Muscle layer of duodenum (tissue), 2 donors: ENCODE data around the gene FRMD7.
"Not testable (repeated sequence)": the region's sequence is repeated elsewhere in the genome, so short reads cannot be mapped to it uniquely, and the experiment has no call there.

ENCODE experiments used
- H3K27ac ChIP-seq: one replicate; pipeline ENCODE4 v1.7.0; 2013; ENCODE audit warnings: mild to moderate bottlenecking, low read length
- H3K27me3 ChIP-seq: one replicate; pipeline ENCODE4 v1.7.0; 2013; ENCODE audit warnings: low read depth, mild to moderate bottlenecking, control low read depth, low read length
- H3K36me3 ChIP-seq, 2 donors: one replicate each; pipeline ENCODE4 v1.7.0; 2013; ENCODE audit warnings: low read length in 2 of 2, control low read depth in 1 of 2, mild to moderate bottlenecking in 1 of 2; ENCODE audit not compliant: insufficient read depth in 2 of 2, control insufficient read depth in 1 of 2
- H3K4me1 ChIP-seq, 2 donors: one replicate each; pipeline ENCODE4 v1.7.0; 2013; ENCODE audit warnings: low read length in 2 of 2, mild to moderate bottlenecking in 2 of 2, control low read depth in 1 of 2, moderate library complexity in 1 of 2; ENCODE audit not compliant: insufficient read depth in 2 of 2, control insufficient read depth in 1 of 2
- H3K4me3 ChIP-seq, 2 donors: one replicate each; pipeline ENCODE4 v1.7.0; 2013; ENCODE audit warnings: low read length in 2 of 2, low read depth in 1 of 2, mild to moderate bottlenecking in 1 of 2
- H3K9me3 ChIP-seq, 2 donors: one replicate each; pipeline ENCODE4 v1.7.0; 2013; ENCODE audit warnings: low read length in 2 of 2, control low read depth in 1 of 2, mild to moderate bottlenecking in 1 of 2; ENCODE audit not compliant: control insufficient read depth in 1 of 2
- donor health status: healthy.

The FRMD7 gene

GRCh38 chrX:132063334-132063733 is 64.5 kb downstream of the FRMD7 start:
- H3K27ac ChIP-seq, result no peak overlapping the region
- no peak overlapping the region for H3K4me3 ChIP-seq
- no peaks in the 10 kb centered on the region for H3K27me3 ChIP-seq
- H3K9me3 ChIP-seq, result no peaks in the 10 kb centered on the region
- no peaks in the 10 kb centered on the region for H3K4me1 ChIP-seq
- H3K36me3 ChIP-seq, result no peaks in the 10 kb centered on the region

GRCh38 chrX:132059973-132060540 is 67.8 kb downstream of the FRMD7 start:
- H3K4me3 ChIP-seq, result no peak overlapping the region
- H3K36me3 ChIP-seq, result no peaks in the 10 kb centered on the region
- H3K27ac ChIP-seq, result no peak overlapping the region
- no peaks in the 10 kb centered on the region for H3K4me1 ChIP-seq
- no peaks in the 10 kb centered on the region for H3K9me3 ChIP-seq
- no peaks in the 10 kb centered on the region for H3K27me3 ChIP-seq

- no peaks in the 10 kb centered on the region for H3K9me3 ChIP-seq
Observed at GRCh38 chrX:132058975-132059374, 68.8 kb downstream of the FRMD7 start.

GRCh38 chrX:132058050-132058449 is 69.8 kb downstream of the FRMD7 start:
- H3K4me3 ChIP-seq, result no peak overlapping the region
- H3K9me3 ChIP-seq, result no peaks in the 10 kb centered on the region
- no peaks in the 10 kb centered on the region for H3K36me3 ChIP-seq
- H3K27ac ChIP-seq, result no peak overlapping the region
- H3K4me1 ChIP-seq, result no peaks in the 10 kb centered on the region
- no peaks in the 10 kb centered on the region for H3K27me3 ChIP-seq

More at GRCh38 chrX:132058975-132059374, 68.8 kb downstream of the FRMD7 start:
- Histone ChIP-seq H3K27ac (no peak overlapping the region), H3K4me1 (no peaks in the 10 kb centered on the region), H3K4me3 (no peak overlapping the region), H3K36me3 (no peaks in the 10 kb centered on the region), H3K27me3 (no peaks in the 10 kb centered on the region)

GRCh38 chrX:132051778-132052177 is 76.0 kb downstream of the FRMD7 start:
- H3K36me3 ChIP-seq, H3K27ac ChIP-seq, H3K9me3 ChIP-seq, H3K4me1 ChIP-seq, H3K4me3 ChIP-seq, H3K27me3 ChIP-seq: not testable (repeated sequence)

GRCh38 chrX:132046533-132046932 is 81.3 kb downstream of the FRMD7 start:
- Histone ChIP-seq H3K9me3 (no peaks in the 10 kb centered on the region), H3K27ac (no peak overlapping the region), H3K4me3 (no peak overlapping the region)

GRCh38 chrX:132045456-132045855 is 82.4 kb downstream of the FRMD7 start:
- Histone ChIP-seq H3K4me3 (no peak overlapping the region), H3K27me3 (no peaks in the 10 kb centered on the region), H3K36me3 (no peaks in the 10 kb centered on the region), H3K9me3 (no peaks in the 10 kb centered on the region), H3K4me1 (no peaks in the 10 kb centered on the region), H3K27ac (no peak overlapping the region)

More at GRCh38 chrX:132046533-132046932, 81.3 kb downstream of the FRMD7 start:
- H3K4me1 ChIP-seq, result no peaks in the 10 kb centered on the region
- no peaks in the 10 kb centered on the region for H3K27me3 ChIP-seq
- H3K36me3 ChIP-seq, result no peaks in the 10 kb centered on the region

- Histone ChIP-seq H3K4me3 (no peak overlapping the region), H3K27me3 (no peaks in the 10 kb centered on the region), H3K27ac (no peak overlapping the region), H3K9me3 (no peaks in the 10 kb centered on the region), H3K4me1 (no peaks in the 10 kb centered on the region), H3K36me3 (no peaks in the 10 kb centered on the region)
Observed at GRCh38 chrX:132044953-132045352, 82.9 kb downstream of the FRMD7 start.

- Histone ChIP-seq H3K4me3 (no peak overlapping the region), H3K27me3 (no peaks in the 10 kb centered on the region), H3K36me3 (no peaks in the 10 kb centered on the region), H3K9me3 (no peaks in the 10 kb centered on the region), H3K4me1 (no peaks in the 10 kb centered on the region), H3K27ac (no peak overlapping the region)
Observed at GRCh38 chrX:132043977-132044376, 83.8 kb downstream of the FRMD7 start.

- Histone ChIP-seq H3K36me3 (no peaks in the 10 kb centered on the region), H3K4me3 (no peak overlapping the region), H3K9me3 (no peaks in the 10 kb centered on the region), H3K4me1 (no peaks in the 10 kb centered on the region), H3K27ac (no peak overlapping the region), H3K27me3 (no peaks in the 10 kb centered on the region)
Observed at GRCh38 chrX:132041015-132041414, 86.8 kb downstream of the FRMD7 start.

- no peak overlapping the region for H3K4me3 ChIP-seq
- no peaks in the 10 kb centered on the region for H3K9me3 ChIP-seq
- no peaks in the 10 kb centered on the region for H3K27me3 ChIP-seq
- no peak overlapping the region for H3K27ac ChIP-seq
- no peaks in the 10 kb centered on the region for H3K4me1 ChIP-seq
- no peaks in the 10 kb centered on the region for H3K36me3 ChIP-seq
Observed at GRCh38 chrX:132040066-132040465, 87.8 kb downstream of the FRMD7 start.

GRCh38 chrX:132037479-132037993 is 90.3 kb downstream of the FRMD7 start:
- no peak overlapping the region for H3K27ac ChIP-seq
- H3K9me3 ChIP-seq, result no peaks in the 10 kb centered on the region
- no peaks in the 10 kb centered on the region for H3K4me1 ChIP-seq
- no peaks in the 10 kb centered on the region for H3K36me3 ChIP-seq
- H3K27me3 ChIP-seq, result no peaks in the 10 kb centered on the region
- no peak overlapping the region for H3K4me3 ChIP-seq
